ENCODE results near the gene NSMF.
"Not testable (repeated sequence)": the region's sequence is repeated elsewhere in the genome, so short reads cannot be mapped to it uniquely, and the experiment has no call there.

Gene NSMF

DNA sequence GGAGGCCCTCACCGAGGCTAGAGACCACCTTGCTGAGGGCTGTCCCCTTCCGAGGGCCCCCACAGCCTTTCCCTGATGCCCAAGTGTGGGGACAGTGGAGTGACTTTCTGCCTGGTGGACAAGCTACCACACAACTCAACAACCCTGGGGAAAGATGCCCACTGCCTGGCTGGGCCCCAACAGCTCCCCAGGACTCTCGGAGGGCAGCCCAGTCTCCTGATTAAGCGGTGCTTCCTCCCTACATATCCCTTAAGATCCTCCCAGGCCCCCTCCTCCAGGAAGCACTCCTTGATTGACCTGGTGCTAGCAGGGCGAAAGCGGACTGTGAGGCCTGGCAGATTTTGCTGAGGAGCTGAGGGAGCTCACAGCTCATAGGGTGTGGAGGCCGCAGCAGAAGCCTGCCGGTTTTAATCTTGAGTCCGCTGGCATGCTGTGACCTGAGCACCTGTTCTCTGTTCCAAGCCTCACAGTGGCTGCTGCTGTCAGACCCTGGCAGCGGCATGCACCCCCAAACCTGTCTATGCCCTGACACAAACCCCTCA is 2.2 kb downstream of the NSMF start:
- no peak for DNase-seq

DNA sequence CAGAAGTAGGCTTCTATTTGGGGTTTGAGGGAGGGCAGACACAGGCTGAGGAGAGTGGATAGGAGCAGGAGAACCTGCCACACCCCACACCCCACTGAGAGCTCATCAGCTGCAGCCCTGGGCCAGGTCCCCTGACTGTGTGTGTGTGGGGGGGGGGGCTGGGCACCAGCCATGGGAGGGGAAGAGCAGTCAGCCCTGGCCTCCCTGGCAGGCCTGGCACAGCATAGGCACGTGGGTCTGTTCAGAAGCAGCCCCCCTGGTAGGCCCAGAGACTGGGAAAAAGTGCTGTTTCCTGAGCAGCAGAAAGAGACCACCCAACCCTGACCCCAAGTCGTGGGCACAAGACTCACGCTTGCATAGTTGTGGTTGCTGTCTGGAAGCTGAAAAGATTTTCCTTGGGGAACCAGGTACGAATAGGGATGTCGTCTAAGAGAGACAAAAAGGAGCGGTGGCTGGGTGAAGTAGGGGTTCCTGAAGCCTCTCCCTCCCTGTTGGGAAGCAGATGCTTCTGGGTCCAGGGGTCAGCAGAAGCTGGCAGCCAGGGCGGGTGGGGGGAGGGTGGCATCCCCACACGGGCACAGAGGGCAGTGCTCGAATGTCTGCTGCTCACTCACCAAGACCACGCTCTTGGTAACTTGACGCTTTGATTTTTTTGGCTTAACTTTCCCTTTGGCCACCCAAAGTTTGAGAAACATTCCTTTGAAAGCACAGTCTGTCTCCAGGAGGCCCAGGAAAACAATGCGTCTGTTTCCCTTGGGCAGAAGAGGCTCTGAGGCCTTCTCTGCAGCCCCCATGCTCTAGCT is 2.9 kb downstream of the NSMF start:
- DNase-seq, result no peak

DNA sequence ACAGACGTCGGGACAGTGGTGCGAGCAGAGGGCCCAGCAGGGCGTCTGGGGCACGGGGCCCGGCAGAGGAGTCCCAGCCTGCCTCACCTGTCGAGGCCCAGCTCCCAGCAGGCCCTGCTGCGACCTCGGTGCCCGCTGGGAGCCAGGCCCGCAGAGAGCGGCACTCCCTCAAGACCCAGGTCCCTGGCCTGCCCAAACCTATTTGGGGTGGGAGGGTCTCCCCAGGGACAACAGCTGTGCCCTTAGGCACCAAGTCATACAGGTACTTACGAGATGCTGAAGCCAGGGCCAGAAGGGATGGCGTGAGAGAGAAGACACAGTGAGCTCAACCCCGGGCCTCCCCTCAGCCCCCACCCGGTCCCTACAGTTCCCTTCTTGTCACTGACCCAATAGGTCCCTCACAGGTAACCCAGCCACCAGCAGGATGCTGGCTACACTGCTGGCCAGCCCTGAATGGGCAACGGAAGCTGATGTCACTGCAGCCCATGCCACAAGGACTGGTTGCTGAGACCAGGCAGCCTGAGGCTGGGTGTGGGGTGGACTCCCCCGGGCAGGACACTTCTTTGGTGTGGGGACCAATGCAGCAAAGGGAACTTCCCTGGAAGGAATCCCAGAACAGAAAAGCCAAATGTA is 3.7 kb downstream of the NSMF start:
- DNase-seq, result no peak

DNA sequence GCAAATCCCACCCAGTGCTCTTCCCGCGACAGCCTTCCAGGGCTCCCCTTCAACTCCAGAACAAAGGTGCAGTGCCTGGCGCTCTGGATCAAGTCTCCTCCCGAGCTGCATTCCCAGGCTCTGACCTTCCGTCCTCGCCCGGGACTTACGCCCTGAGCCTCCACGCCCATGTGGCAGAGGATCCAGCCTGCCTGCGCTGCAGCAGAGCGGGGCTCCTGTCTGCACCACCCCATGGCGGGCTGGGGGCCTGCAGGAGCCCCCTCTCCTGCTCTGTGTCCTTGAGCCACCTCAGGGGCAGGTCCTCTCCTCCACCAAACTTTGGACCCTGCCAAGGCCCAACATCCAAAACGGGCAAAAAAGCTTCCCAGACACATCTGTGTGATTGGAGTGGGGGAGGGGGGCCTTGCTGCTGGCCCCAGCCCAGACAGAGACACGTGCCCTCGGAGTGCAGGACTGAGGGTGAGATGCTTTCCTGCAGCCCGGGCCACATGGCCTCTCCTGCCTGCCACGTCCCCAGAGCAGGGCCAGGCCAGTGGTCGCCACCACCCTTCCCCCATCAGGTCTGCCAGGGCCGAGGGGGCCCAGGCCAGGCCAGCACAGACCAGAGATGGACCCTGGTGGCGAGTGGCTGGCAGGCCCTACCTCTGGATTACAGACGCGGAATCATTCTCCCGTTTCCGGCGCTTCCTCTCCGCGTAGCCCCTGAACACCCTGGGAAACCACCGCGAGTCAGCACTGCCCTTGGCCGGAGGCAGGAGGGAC is 4.4 kb downstream of the NSMF start:
- DNase-seq, result peak; percentile 68

DNA sequence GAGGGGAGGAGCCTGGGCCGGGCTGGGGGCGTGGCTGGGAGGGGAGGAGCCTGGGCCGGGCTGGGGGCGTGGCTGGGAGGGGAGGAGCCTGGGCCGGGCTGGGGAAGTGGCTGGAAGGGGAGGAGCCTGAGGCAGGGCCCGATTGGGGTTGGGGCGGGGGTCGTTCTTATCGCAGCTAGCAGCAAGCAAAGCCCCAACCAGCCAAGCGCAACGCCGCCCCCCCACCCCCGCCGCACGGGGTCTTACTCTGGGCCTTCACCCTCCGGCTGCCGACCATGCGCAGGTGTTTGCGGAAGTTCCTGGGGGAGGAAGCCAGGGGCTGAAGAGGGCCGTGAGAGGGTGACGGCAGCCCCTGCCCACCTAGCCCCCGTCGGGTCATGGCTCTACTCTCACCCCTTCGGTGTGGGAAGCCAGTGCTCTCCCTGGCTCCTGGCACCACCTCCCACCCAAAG is 5.0 kb downstream of the NSMF start:
- peak; percentile 69 for DNase-seq

DNA sequence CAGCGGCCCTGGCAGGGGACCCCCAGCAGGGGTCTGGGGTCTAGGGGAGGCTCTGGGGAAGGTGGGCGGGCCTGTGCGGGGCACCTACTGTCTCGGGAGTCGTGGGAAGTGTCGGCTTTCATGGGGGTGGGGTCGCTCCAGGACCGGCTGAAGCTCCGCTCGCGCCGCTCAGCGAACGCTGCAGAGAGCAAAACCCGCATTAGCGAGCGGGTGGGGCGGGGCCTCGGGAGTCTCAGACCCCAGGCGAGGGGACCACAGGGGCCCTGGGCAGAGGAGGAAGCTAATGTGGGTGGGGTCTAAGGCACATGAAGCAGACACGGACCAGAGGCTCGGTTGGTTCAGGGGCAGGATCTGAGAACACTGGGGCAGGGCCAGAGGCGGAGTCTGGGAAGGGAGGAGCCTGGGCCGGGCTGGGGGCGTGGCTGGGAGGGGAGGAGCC is 5.5 kb downstream of the NSMF start:
- DNase-seq, result peak; percentile 92

DNA sequence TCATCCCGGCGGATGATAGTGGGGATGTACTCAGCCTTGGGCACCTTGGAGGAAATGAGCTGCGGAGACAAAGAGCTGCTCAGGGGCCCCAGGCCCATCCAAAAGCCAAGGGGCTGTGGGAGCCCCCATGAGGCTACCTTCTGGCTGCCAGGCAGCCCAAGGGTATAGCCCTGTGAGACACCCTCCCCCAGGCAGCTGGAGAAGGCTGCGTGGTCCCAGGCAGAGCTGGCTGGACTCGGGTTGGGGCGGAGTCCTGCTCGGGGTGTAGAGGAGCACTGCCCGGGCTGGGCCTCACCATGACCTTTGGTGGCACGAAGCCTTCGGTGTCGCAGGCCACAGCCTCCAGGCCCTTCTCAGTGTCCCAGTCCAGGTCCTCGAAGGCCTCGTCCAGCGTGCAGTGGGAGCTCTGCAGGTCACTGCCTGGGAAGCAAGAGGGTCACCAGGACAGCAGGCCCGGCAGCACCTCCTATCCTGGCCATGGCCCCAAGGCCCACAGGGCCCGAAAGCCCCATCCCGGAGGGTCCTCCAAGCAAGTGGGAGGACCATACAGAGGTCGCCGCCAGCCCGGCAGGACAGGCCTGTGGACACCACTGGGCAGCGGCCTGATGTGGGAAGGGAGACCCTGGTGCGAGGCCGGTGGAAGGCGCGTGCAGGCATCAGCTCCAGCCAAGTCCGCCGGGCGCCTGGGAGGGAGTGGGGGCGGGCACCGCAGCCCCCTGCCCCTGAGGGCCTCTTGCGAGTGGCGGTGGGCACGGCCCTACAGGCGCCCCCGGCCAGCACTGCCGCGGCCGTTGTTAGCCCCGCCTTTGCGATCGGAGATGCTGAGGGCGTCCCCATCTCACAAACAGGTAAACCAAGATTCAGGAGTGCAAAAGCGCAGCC is 6.1 kb downstream of the NSMF start:
- DNase-seq, result no peak

DNA sequence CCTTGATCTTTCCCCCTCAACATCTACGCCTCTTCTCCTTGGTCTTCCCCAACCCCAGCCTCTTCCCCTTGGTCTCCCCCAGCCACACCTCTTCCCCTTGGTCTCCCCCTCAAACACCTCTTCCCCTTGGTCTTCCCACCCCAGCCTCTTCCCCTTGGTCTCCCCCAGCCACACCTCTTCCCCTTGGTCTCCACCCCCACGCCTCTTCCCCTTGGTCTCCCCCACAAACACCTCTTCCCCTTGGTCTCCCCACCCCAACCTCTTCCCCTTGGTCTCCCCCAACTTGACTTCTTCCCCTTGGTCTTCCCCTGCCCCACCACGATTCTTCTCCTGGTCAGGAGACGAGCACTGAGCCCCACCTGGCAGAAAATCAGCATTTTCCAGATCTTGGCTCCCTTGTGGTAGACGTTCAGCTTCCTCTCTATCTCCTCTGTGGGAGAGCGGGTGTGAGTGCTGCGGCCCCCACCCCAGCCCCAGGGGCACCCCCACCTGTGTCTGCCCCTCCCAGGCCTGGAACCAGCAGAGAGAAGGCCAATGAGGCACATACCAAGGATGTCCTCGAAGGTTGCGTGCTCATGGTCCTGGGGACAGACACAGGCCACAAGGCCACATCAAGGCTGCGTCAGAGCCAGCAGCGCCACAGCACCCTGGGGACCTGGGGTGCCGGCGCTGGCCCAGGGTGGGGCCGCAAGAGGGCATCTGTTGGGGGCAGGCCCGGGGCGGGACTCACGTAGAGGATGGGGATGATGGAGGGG is 7.0 kb downstream of the NSMF start:
- no peak for DNase-seq

DNA sequence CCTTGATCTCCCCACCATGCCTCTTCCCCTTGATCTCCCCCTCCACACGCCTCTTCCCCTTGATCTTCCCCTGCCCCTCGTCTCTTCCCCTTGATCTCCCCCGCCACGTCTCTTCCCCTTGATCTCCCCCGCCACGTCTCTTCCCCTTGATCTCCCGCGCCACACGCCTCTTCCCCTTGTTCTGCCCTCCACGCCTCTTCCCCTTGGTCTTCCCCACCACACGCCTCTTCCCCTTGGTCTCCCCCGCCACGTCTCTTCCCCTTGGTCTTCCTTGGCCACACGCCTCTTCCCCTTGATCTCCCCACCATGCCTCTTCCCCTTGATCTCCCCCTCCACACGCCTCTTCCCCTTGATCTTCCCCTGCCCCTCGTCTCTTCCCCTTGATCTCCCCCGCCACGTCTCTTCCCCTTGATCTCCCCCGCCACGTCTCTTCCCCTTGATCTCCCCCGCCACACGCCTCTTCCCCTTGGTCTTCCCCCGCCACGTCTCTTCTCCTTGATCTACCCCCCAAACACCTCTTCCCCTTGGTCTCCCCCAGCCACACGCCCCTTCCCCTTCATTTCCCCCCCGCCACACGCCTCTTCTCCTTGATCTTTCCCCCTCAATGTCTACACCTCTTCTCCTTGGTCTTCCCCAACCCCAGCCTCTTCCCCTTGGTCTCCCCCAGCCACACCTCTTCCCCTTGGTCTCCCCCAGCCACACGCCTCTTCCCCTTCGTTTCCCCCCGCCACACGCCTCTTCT is 7.7 kb downstream of the NSMF start:
- DNase-seq, result not testable (repeated sequence)

DNA sequence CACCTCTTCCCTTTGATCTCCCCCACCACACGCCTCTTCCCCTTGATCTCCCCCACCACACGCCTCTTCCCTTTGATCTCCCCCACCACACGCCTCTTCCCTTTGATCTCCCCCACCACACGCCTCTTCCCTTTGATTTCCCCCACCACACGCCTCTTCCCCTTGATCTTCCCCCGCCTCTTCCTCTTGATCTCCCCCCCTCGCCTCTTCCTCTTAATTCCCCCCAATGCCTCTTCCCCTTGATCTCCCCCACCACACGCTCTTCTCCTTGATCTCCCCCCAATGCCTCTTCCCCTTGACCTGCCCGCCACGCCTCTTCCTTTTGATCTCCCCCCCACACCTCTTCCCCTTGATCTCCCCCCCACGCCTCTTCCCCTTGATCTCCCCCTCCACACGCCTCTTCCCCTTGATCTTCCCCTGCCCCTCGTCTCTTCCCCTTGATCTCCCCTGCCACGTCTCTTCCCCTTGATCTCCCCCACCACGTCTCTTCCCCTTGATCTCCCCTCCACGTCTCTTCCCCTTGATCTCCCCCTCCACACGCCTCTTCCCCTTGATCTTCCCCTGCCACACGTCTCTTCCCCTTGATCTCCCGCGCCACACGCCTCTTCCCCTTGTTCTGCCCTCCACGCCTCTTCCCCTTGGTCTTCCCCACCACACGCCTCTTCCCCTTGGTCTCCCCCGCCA is 8.5 kb downstream of the NSMF start:
- not testable (repeated sequence) for DNase-seq

DNA sequence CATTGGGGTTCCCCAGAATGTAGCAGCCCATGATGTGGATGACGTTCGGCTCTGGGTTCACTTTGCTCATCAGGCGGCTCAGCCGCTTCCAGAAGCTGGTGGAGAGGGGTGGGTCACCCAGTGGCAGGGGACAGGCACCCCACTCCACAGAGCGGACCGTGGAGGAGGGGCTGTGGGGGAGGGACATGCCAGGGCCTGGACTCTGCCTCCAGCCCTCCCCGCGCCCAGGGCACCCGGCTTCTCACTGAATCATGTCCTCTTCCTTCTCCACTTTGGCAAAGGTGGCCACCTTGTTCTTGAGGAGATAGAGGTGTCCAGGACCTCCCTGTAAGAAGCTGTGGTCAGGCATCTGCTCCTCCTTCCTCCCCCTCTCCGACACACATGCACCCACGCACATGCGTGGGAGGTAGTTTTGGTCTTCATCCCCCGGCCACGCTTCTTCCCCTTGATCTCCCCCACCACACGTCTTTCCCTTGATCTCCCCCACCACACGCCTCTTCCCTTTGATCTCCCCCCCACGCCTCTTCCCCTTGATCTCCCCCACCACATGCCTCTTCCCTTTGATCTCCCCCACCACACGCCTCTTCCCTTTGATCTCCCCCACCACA is 9.1 kb downstream of the NSMF start:
- no peak for DNase-seq

DNA sequence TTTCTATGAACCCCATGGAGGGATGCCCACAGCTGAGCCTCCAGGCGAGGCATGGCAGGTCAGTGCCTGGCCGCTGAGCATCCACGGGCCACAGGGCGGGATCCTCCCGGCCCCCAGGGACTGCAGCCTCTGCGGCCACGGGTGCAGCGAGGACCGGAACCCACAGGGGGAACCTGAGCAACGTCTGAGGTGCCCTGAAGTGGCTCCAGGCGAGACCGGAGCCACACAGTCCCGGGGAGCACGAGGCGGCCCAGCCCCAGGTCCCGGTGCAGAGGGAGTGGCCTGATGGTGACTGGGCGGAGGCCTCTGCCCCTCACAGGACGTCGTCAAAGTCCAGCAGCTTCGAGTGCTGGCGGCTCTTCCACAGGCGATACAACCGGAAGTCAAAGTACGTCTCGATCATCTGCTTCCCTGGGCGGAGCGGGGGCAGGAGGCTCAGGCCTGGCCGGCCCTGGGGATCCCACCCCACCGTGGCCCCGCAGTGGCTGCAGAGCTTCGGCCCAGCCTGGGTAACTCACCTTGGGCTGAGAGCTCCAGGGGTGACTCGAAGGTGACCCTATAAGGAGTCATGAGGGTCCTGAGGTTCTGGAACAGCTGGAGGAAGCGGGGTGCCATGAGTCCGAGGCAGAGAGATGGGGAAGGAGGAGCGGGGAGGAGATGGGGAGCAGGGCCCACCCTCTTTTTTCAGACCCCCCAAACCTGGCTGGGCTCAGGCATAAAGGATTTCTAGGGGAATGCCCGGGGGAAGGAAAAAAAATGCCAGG is 9.9 kb downstream of the NSMF start:
- DNase-seq, result no peak

DNA sequence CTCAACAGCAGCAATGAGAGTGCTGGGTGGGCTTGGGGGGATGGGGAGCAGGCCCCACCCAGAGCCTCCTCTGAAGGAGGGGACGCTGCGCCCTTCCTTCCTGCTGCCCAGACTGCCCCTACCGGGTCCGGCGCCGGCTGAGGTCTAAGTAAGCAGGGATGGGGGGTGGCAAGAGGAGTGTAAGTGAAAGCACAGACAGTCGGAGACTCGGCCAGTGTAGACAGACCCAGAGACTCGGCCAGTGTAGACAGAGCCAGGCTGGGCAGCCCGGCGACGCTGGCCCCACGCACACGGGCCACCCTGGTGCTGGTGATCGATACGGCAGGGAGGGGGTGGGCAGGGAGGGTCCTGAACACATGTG is 10.6 kb downstream of the NSMF start:
- DNase-seq, result no peak

DNA sequence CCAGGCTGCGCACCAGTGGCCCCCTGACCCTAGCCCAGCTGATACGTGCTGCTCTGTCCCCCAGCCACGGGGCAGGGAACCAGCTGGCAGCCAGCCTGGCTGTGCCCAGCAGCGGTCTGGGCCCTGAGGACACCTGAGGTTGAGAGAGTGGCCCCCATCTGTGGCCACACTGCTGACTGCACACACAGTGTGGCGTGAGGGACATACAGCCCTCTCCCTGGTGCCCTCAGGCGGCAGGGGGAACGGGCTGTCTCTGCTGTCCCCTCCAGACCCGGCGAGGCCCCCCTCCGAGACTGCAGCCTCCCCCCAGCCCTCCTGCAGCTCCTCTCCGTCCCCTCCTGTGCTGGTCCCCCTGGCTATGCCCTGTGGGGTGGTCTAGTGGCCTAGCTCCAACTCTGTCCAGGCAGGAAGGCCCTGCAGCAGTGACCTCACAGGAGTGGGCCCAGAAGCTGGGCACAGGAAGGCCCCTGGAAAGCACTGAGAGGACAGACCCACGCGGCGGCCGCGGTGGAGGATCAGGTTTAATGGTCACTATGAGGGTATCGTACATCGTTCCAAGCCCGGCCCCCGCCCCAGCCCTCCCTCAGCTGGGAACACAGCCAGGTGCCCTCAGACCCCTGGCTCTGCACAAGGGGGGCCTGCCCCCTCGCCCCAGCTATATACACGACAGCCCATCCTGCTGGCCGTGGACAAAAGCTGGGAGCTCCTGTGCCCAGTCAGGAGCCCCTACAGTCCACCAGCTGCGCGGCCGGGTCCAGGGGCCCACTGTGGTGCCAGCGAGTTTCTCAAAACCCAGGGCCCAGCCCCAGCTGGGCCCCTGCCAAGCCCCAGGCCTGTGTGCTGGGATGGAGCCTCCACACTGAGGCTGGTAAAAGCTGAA is 11.2 kb downstream of the NSMF start:
- DNase-seq, result no peak

DNA sequence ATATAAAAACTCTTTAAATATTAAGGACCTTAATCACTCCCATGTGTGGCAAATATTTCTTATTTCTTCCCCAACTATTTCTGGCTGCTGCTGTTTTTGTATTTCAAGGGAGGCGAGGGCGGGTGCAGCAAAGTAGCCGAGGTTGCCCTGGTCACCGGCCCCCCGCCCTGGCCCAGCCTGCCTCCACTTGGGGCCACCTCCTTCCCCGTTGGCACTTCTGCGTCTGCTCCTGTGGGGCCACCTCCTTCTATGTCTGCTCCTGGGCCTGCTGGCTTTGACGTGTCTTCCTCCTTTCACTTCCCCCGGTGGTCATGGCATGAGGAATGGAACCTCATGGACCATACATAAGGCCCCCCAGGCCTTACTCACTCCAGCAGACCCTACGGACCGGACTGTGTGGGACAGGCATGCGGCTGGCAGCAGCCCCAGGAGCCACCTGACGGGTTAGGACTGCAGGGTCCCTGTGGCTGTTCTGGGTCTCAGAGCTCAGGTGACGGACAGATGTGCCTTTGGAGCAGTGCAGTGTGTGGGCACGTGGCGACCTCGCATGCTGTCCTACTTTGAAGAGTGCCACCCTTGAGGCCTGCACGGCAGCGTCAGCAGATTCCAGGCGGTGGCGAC is 12.2 kb downstream of the NSMF start:
- DNase-seq, result no peak

DNA sequence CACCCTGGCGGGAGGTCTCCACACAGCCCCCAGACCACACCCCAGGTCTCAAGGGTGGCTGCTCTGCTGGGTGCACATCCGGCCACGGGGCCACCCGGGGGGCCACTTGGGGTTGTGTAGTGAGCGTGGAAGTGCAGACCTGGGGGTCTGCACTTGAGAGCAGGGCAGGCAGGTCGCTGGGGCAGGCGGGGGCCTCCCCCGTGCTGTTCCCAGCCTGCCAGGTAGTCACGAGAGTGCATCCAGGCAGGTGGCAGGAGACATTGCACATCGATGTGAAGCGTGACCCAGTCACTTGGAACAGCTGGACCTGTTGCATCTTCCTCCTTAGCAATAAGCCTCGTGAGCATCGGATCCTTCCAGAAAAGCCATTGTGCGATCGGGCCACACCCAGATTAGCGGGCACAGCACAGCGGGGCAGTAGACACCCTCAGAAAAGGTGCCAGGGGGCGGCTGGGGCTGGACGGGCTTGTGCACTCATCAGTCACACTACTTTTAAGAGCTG is 13.2 kb downstream of the NSMF start:
- DNase-seq, result no peak

DNA sequence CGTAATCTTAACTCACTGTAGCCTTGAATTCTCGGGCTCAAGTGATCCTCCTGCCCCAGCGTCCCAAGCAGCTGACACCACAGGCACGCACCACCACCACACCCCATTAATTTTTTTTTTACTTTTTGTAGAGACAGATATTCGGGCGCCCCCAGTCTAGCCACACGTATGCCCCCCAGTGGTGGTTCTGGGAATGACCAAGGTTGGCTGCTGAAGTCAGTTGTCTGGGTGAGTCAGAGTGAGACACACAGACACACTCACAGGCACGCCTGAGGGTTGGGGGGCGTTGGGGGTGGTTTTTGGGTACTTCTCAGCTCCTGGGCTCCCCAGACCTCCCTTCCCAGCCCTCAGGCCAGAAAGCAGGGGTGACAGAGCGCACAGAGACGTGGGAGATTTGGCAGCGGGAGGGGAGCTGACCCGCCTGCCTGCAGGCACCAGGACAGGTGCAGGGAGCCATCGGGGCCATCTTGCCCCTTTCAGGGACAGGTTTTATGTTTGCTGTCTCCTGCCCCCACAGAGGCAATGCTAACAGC is 13.8 kb downstream of the NSMF start:
- DNase-seq, result peak; percentile 88
